GM18519 (cell line): ENCODE measurements around the gene TP73.

Experiments
- ATAC-seq: cut with Tn5 transposase; IDR thresholded peaks from one replicate; pipeline ENCODE4 v1.9.1; 2021; ENCODE audit warnings: mild to moderate bottlenecking, moderate library complexity; ENCODE audit not compliant: unreplicated experiment, low FRiP score

The TP73 gene

GRCh38 chr1:3749512-3749911 is 97.2 kb downstream of the TP73 start:
- ATAC-seq: no peak

- no peak for ATAC-seq
These were observed 98.4 kb downstream of the TP73 start for GRCh38 chr1:3750741-3751140.

- no peak for ATAC-seq
These were observed 100.2 kb downstream of the TP73 start, which contains the start of gene CCDC27 for GRCh38 chr1:3752400-3752945. Gene CCDC27, plus strand, starts transcription at chr1:3752450. Its CDS starts 32 bp downstream, at chr1:3752482.

GRCh38 chr1:3753656-3754454 is 101.5 kb downstream of the TP73 start:
- no peak for ATAC-seq

GRCh38 chr1:3756394-3756793 is 104.1 kb downstream of the TP73 start:
- ATAC-seq: no peak

GRCh38 chr1:3759164-3759563 is 106.8 kb downstream of the TP73 start:
- ATAC-seq: no peak

GRCh38 chr1:3759796-3760195 is 107.5 kb downstream of the TP73 start:
- ATAC-seq: no peak

GRCh38 chr1:3761296-3762010 is 109.1 kb downstream of the TP73 start:
- ATAC-seq: no peak

GRCh38 chr1:3762151-3762872 is 110.0 kb downstream of the TP73 start:
- no peak for ATAC-seq

- no peak for ATAC-seq
These were observed 110.5 kb downstream of the TP73 start for GRCh38 chr1:3762873-3763228.

GRCh38 chr1:3763351-3764125 is 111.2 kb downstream of the TP73 start:
- no peak for ATAC-seq

- ATAC-seq: no peak
These were observed 115.1 kb downstream of the TP73 start for GRCh38 chr1:3767328-3767925.

- ATAC-seq: no peak
These were observed 116.6 kb downstream of the TP73 start for GRCh38 chr1:3768811-3769390.

- ATAC-seq: no peak
These were observed 117.9 kb downstream of the TP73 start for GRCh38 chr1:3770047-3770765.

- no peak for ATAC-seq
These were observed 119.1 kb downstream of the TP73 start for GRCh38 chr1:3771108-3772026.

GRCh38 chr1:3772027-3772714 is 119.9 kb downstream of the TP73 start:
- ATAC-seq: no peak
